ENCODE results near the gene BCAN. TPM values are rescaled to one million over a fixed set of nuclear protein-coding genes. Genes with fewer than 3 reads are reported as not detected.

Gene BCAN
- total RNA-seq, 1 donor from 2014 or later: 0.46 TPM

GRCh38 chr1:156655151-156655903 is 13.4 kb downstream of the BCAN start:
- intact Hi-C loops (cut with DNase I): no loop called here
- no peak for ATAC-seq (ENCODE audit: poor library complexity)
- no peak for DNase-seq

- no peak for DNase-seq
- ATAC-seq (ENCODE audit: poor library complexity): no peak
- intact Hi-C loops (cut with DNase I): no loop called here
Measured at GRCh38 chr1:156655904-156656516, 14.1 kb downstream of the BCAN start.

GRCh38 chr1:156656806-156657740 is 15.2 kb downstream of the BCAN start:
- peak; percentile 88 for DNase-seq
- ATAC-seq (ENCODE audit: poor library complexity): peak; percentile 59
- intact Hi-C loops (cut with DNase I): loop anchor here (1.0 kb wide), 1 partner anchor 30 kb away; no protein-coding TSS in a partner anchor

- DNase-seq (no peak), ATAC-seq (ENCODE audit: poor library complexity) (no peak)
- intact Hi-C loops (cut with DNase I): loop anchor here (1.0 kb wide), 1 partner anchor 31 kb away; no protein-coding TSS in a partner anchor
Measured at GRCh38 chr1:156657741-156658319, 15.9 kb downstream of the BCAN start.

GRCh38 chr1:156658496-156658895 is 16.6 kb downstream of the BCAN start:
- intact Hi-C loops (cut with DNase I): no loop called here
- peak; percentile 39 for DNase-seq

GRCh38 chr1:156658945-156659574 is 17.1 kb downstream of the BCAN start:
- intact Hi-C loops (cut with DNase I): no loop called here
- ATAC-seq (ENCODE audit: poor library complexity): no peak
- DNase-seq: peak; percentile 38

More at GRCh38 chr1:156658496-156658895, 16.6 kb downstream of the BCAN start:
- no peak for ATAC-seq (ENCODE audit: poor library complexity)

- ATAC-seq (ENCODE audit: poor library complexity): no peak
- DNase-seq: no peak
- intact Hi-C loops (cut with DNase I): no loop called here
Measured at GRCh38 chr1:156659661-156659987, 17.7 kb downstream of the BCAN start.

GRCh38 chr1:156659988-156660751 is 18.3 kb downstream of the BCAN start:
- ATAC-seq (ENCODE audit: poor library complexity) (peak; percentile 85), DNase-seq (peak; percentile 97)
- intact Hi-C loops (cut with DNase I): loop anchor here (1.0 kb wide), 1 partner anchor 17 kb away; the partner anchor contains the start of gene NES

GRCh38 chr1:156660752-156661112 is 18.8 kb downstream of the BCAN start:
- DNase-seq: peak; percentile 20
- intact Hi-C loops (cut with DNase I): loop anchor here (1.0 kb wide), 1 partner anchor 17 kb away; the partner anchor contains the start of gene NES
- ATAC-seq (ENCODE audit: poor library complexity): no peak

GRCh38 chr1:156662005-156662799 is 20.3 kb downstream of the BCAN start:
- peak; percentile 42 for DNase-seq
- intact Hi-C loops (cut with DNase I): no loop called here
- ATAC-seq (ENCODE audit: poor library complexity): no peak

GRCh38 chr1:156662800-156663055 is 20.8 kb downstream of the BCAN start:
- peak; percentile 16 for DNase-seq
- intact Hi-C loops (cut with DNase I): no loop called here
- ATAC-seq (ENCODE audit: poor library complexity): no peak

GRCh38 chr1:156663178-156663577 is 21.3 kb downstream of the BCAN start:
- ATAC-seq (ENCODE audit: poor library complexity): no peak
- DNase-seq: peak; percentile 63
- intact Hi-C loops (cut with DNase I): no loop called here

- DNase-seq: peak; percentile 34
- ATAC-seq (ENCODE audit: poor library complexity): no peak
- intact Hi-C loops (cut with DNase I): no loop called here
Measured at GRCh38 chr1:156664046-156664766, 22.3 kb downstream of the BCAN start.

- intact Hi-C loops (cut with DNase I): no loop called here
- ATAC-seq (ENCODE audit: poor library complexity) (peak; percentile 63), DNase-seq (peak; percentile 82)
Measured at GRCh38 chr1:156664767-156665411, 23.0 kb downstream of the BCAN start.

GRCh38 chr1:156665539-156665938 is 23.6 kb downstream of the BCAN start:
- intact Hi-C loops (cut with DNase I): no loop called here
- peak; percentile 26 for DNase-seq
- no peak for ATAC-seq (ENCODE audit: poor library complexity)
